H1 (cell line): ENCODE data around the gene CCDC8. TPM values are rescaled to one million over a fixed set of nuclear protein-coding genes. Genes with fewer than 3 reads are reported as not detected.

Experiments used
- CTCF ChIA-PET: fragments of 300-600 bp; sonication (Branson Sonifier 250); formaldehyde crosslinking; loops from one replicate; lab custom pipeline; 2021; ENCODE audit not compliant: partially characterized antibody; lab: Charles Lee
- POLR2A ChIA-PET: fragments of 300-600 bp; sonication (Branson Sonifier 250); formaldehyde crosslinking; loops from one replicate; lab custom pipeline; 2021; ENCODE audit warnings: inconsistent platforms; ENCODE audit not compliant: partially characterized antibody; lab: Charles Lee
- DNase-seq, 2 experiments: peaks; one replicate each; pipeline versions ENCODE4 v3.0.0 to v3.0.0-alpha.2; 2010 to 2022; ENCODE audit warnings: low spot score in 2 of 2, low read depth in 1 of 2, mixed read lengths in 1 of 2
- FAIRE-seq: peaks from 2 replicates; lab custom pipeline; 2011; peaks lifted over from hg19 to GRCh38; lab: Jason Lieb, UNC
- H2AFZ ChIP-seq: 2 replicates; pipeline ENCODE4 v1.8.1; 2012; ENCODE audit warnings: low read length, inconsistent platforms
- H2AK5ac ChIP-seq: 2 replicates; pipeline ENCODE4 v1.6.1; 2013; ENCODE audit warnings: low read depth, low read length
- H2BK120ac ChIP-seq: replicated peaks from 2 replicates; pipeline ENCODE3; 2013; ENCODE audit warnings: low read depth, low read length, inconsistent platforms
- H2BK12ac ChIP-seq: 2 replicates; pipeline ENCODE4 v1.6.1; 2013; ENCODE audit warnings: low read depth, low read length
- H2BK15ac ChIP-seq: 2 replicates; pipeline ENCODE4 v1.6.1; 2013; ENCODE audit warnings: low read length
- H2BK20ac ChIP-seq: 2 replicates; pipeline ENCODE4 v1.6.1; 2013; ENCODE audit warnings: low read length
- H2BK5ac ChIP-seq: 2 replicates; pipeline ENCODE4 v1.6.1; 2013; ENCODE audit warnings: low read depth, low read length
- H3K14ac ChIP-seq: 2 replicates; pipeline ENCODE4 v1.6.1; 2013; ENCODE audit warnings: inconsistent platforms; ENCODE audit not compliant: insufficient read length
- H3K18ac ChIP-seq: 2 replicates; pipeline ENCODE4 v1.6.1; 2013; ENCODE audit warnings: low read length; ENCODE audit errors: extremely low read depth
- H3K23ac ChIP-seq: 2 replicates; pipeline ENCODE4 v1.6.1; 2013; ENCODE audit warnings: inconsistent platforms; ENCODE audit not compliant: insufficient read length
- H3K23me2 ChIP-seq: 2 replicates; pipeline ENCODE4 v1.6.1; 2013; ENCODE audit warnings: low read depth, low read length
- H3K27ac ChIP-seq: 2 replicates; pipeline ENCODE4 v1.6.1; 2011; ENCODE audit warnings: low read depth, low read length, inconsistent platforms
- H3K27me3 ChIP-seq, 4 experiments: replicated peaks in 1 of 4; 1 replicate in 1 of 4; 2 replicates in 3 of 4; pipeline versions ENCODE4 v1.6.1 to v1.8.1; 2011 to 2013; ENCODE audit warnings: low read length in 3 of 4, mild to moderate bottlenecking in 3 of 4, inconsistent platforms in 2 of 4, mixed read lengths in 2 of 4, moderate library complexity in 1 of 4; ENCODE audit not compliant: control insufficient read depth in 3 of 4, insufficient read depth in 3 of 4; ENCODE audit errors: extremely low read depth in 1 of 4
- H3K36me3 ChIP-seq, 4 experiments: 2 replicates each; pipeline versions ENCODE4 v1.6.1 to v1.8.1; 2011 to 2013; ENCODE audit warnings: mild to moderate bottlenecking in 4 of 4, low read length in 3 of 4, moderate library complexity in 2 of 4, control low read depth in 1 of 4, inconsistent platforms in 1 of 4; ENCODE audit not compliant: insufficient read depth in 4 of 4, control insufficient read depth in 2 of 4
- H3K4ac ChIP-seq: replicated peaks from 2 replicates; pipeline ENCODE3; 2013; ENCODE audit warnings: low read length, low read depth, mixed read lengths, inconsistent platforms; ENCODE audit not compliant: insufficient read length
- H3K4me1 ChIP-seq, 4 experiments: replicated peaks in 1 of 4; 1 replicate in 1 of 4; 2 replicates in 3 of 4; pipeline versions ENCODE4 v1.6.1 to v1.8.1; 2011 to 2013; ENCODE audit warnings: low read length in 3 of 4, inconsistent platforms in 2 of 4, mixed read lengths in 1 of 4; ENCODE audit not compliant: insufficient read depth in 4 of 4, control insufficient read depth in 3 of 4
- H3K4me2 ChIP-seq, 2 experiments: 2 replicates each; pipeline versions ENCODE4 v1.6.1 to v1.8.1; 2011 to 2013; ENCODE audit warnings: low read depth in 2 of 2, low read length in 2 of 2, control low read depth in 1 of 2, inconsistent platforms in 1 of 2, mild to moderate bottlenecking in 1 of 2; ENCODE audit not compliant: insufficient read depth in 1 of 2
- H3K4me3 ChIP-seq, 4 experiments: fragments of 200-600, 300-600 bp in 1 of 4; sonication (generic), shearing (Covaris generic), sonication (Bioruptor Twin) in 1 of 4; 2 replicates each; pipeline versions ENCODE4 v1.5.1 to v1.8.1; 2011 to 2016; ENCODE audit warnings: low read length in 4 of 4, low read depth in 3 of 4, control low read depth in 2 of 4, inconsistent platforms in 2 of 4, mild to moderate bottlenecking in 2 of 4, mixed read lengths in 1 of 4, moderate library complexity in 1 of 4; ENCODE audit not compliant: insufficient read depth in 2 of 4; ENCODE audit errors: extremely low read depth in 1 of 4
- H3K56ac ChIP-seq: replicated peaks from 2 replicates; pipeline ENCODE3; 2013; ENCODE audit warnings: low read depth, mild to moderate bottlenecking, mixed read lengths, low read length, inconsistent platforms; ENCODE audit not compliant: insufficient read length
- H3K79me1 ChIP-seq: 2 replicates; pipeline ENCODE4 v1.6.1; 2013; ENCODE audit warnings: low read depth, low read length, control low read depth
- H3K79me2 ChIP-seq, 2 experiments: 2 replicates each; pipeline versions ENCODE4 v1.6.1 to v1.8.1; 2012 to 2013; ENCODE audit warnings: low read length in 2 of 2, mild to moderate bottlenecking in 2 of 2, inconsistent platforms in 1 of 2; ENCODE audit not compliant: insufficient read depth in 2 of 2, control insufficient read depth in 1 of 2
- H3K9ac ChIP-seq, 4 experiments: replicated peaks in 1 of 4; 1 replicate in 1 of 4; 2 replicates in 3 of 4; pipeline versions ENCODE4 v1.6.1 to v1.8.1; 2011 to 2013; ENCODE audit warnings: low read depth in 3 of 4, low read length in 3 of 4, control low read depth in 2 of 4, mild to moderate bottlenecking in 2 of 4, moderate library complexity in 2 of 4, inconsistent platforms in 1 of 4; ENCODE audit errors: extremely low read depth in 1 of 4
- H3K9me3 ChIP-seq, 2 experiments: 2 replicates each; pipeline versions ENCODE4 v1.6.1 to v1.8.1; 2012 to 2013; ENCODE audit warnings: mild to moderate bottlenecking in 2 of 2, moderate library complexity in 2 of 2, control low read depth in 1 of 2, inconsistent platforms in 1 of 2, low read depth in 1 of 2, low read length in 1 of 2, mixed read lengths in 1 of 2; ENCODE audit not compliant: insufficient read depth in 2 of 2
- H4K20me1 ChIP-seq, 2 experiments: replicated peaks in 1 of 2; 2 replicates each; pipeline versions ENCODE3 to v1.8.1; 2011 to 2013; ENCODE audit warnings: inconsistent platforms in 2 of 2, low read length in 2 of 2, mild to moderate bottlenecking in 1 of 2; ENCODE audit not compliant: insufficient read depth in 2 of 2, control insufficient read depth in 1 of 2
- H4K5ac ChIP-seq: 2 replicates; pipeline ENCODE4 v1.6.1; 2013; ENCODE audit warnings: low read length, low read depth, mixed read lengths, inconsistent platforms; ENCODE audit not compliant: insufficient read length
- H4K8ac ChIP-seq: 2 replicates; pipeline ENCODE4 v1.8.0; 2013; ENCODE audit warnings: mild to moderate bottlenecking, moderate library complexity, low read length, inconsistent platforms; ENCODE audit not compliant: insufficient read depth; ENCODE audit errors: extremely low read depth
- H4K91ac ChIP-seq: replicated peaks from 2 replicates; pipeline ENCODE3; 2013; ENCODE audit warnings: low read length, mixed read lengths, inconsistent platforms; ENCODE audit not compliant: insufficient read length
- BACH1 ChIP-seq: IDR thresholded peaks from 2 replicates; pipeline ENCODE4 v1.6.1; 2012; ENCODE audit warnings: low read length, improper control_type of control experiment
- NRF1 ChIP-seq: IDR thresholded peaks from 2 replicates; pipeline ENCODE4 v1.6.1; 2011; ENCODE audit warnings: mild to moderate bottlenecking, low read depth, low read length, improper control_type of control experiment
- SP1 ChIP-seq: IDR thresholded peaks from 2 replicates; pipeline ENCODE4 v1.6.1; 2011; ENCODE audit warnings: low read depth, low read length
- SP2 ChIP-seq: IDR thresholded peaks from 2 replicates; pipeline ENCODE4 v1.6.1; 2012; ENCODE audit warnings: mild to moderate bottlenecking, low read length, inconsistent platforms
- WGBS, 2 experiments: shearing (Covaris generic) in 1 of 2; methylation state at CpG; one replicate each; pipeline versions ENCODE4 v1.1.6 to v1.1.7; 2013 to 2015; ENCODE audit warnings: low lambda C conversion rate in 2 of 2, mixed read lengths in 2 of 2, inconsistent platforms in 1 of 2, low coverage in 1 of 2, missing lambda C conversion rate in 1 of 2; ENCODE audit not compliant: insufficient replicate concordance in 2 of 2, insufficient coverage in 1 of 2, insufficient read length in 1 of 2; ENCODE audit errors: extremely low coverage in 1 of 2, missing lambda C conversion rate in 1 of 2; 5-methylcytosine and 5-hydroxymethylcytosine counted together
- polyA plus RNA-seq, 7 experiments: library from polyadenylated mRNA; depleted of rRNA in 3 of 7; stranded (reverse) in 5 of 7; unstranded in 2 of 7; fragments of >200 nt in 5 of 7; fragments of 200-250 nt in 2 of 7; gene quantifications; 1 replicate in 5 of 7; 2 replicates in 1 of 7; 4 replicates in 1 of 7; pipeline versions ENCODE4 v1.2.1 to v1.2.3, GENCODE V29; 2011 to 2013; ENCODE audit warnings: missing spikeins in 2 of 7, mixed read lengths in 2 of 7
- total RNA-seq: library from RNA; stranded (reverse); fragmentation: NEBNext Ultra II Directional; extraction: Animal tissue kit (Norgen Biotek cat#: 25700); gene quantifications from 2 replicates; pipeline ENCODE4 v1.2.1, GENCODE V29; 2021

The CCDC8 gene
- total and polyA plus RNA-seq, 2 of the 8 experiments (the other 6 are each of a cell fraction or from before 2014, with no cell fraction given): 4.9 to 13.6 TPM

GRCh38 chr19:46451352-46451751 lies 38.0 kb upstream of the CCDC8 start:
- no peak overlapping the region for H3K27ac ChIP-seq
- no peaks in the 10 kb centered on the region for H3K23me2 ChIP-seq
- no peak overlapping the region for H3K18ac ChIP-seq
- no peak overlapping the region for H2AK5ac ChIP-seq
- DNase-seq: no peak
- H2BK12ac ChIP-seq: no peak overlapping the region
- no peak overlapping the region for H3K23ac ChIP-seq
- no peak overlapping the region for H3K4me2 ChIP-seq
- ChIA-PET CTCF (interaction anchor here (0.9 to 1.6 kb wide), 5 partner anchors 20 to 80 kb away, joined by 3 to 10 read pairs (median 3); no protein-coding TSS in a partner anchor), POLR2A (interaction anchor here (0.6 kb wide), 1 partner anchor 16 kb away, joined by 3 read pairs; no protein-coding TSS in a partner anchor)
- H3K79me1 ChIP-seq: no peaks in the 10 kb centered on the region
- no peak overlapping the region for H2BK15ac ChIP-seq
- H3K36me3 ChIP-seq: no peaks in the 10 kb centered on the region
- no peak overlapping the region for H3K14ac ChIP-seq
- no peaks in the 10 kb centered on the region for H3K9me3 ChIP-seq
- no peaks in the 10 kb centered on the region for H3K4me1 ChIP-seq
- H2BK120ac ChIP-seq: no peak overlapping the region
- no peak overlapping the region for H2BK20ac ChIP-seq
- H4K5ac ChIP-seq: no peak overlapping the region
- H4K20me1 ChIP-seq: no peaks in the 10 kb centered on the region
- H3K4me3 ChIP-seq: no peak overlapping the region
- no peak for FAIRE-seq
- H3K9ac ChIP-seq: no peak overlapping the region
- H4K8ac ChIP-seq: no peak overlapping the region
- H3K56ac ChIP-seq: no peak overlapping the region
- no peak overlapping the region for H2AFZ ChIP-seq
- H3K79me2 ChIP-seq: no peaks in the 10 kb centered on the region
- WGBS, 2 experiments: 79% methylated on average over 6 of the region's 6 CpGs; no CpG with 5 or more reads in 1 of the 2 experiments
- no peak overlapping the region for H4K91ac ChIP-seq
- H3K27me3 ChIP-seq: no peaks in the 10 kb centered on the region
- H2BK5ac ChIP-seq: no peak overlapping the region
- no peak overlapping the region for H3K4ac ChIP-seq
- TF ChIP-seq SP2 (no peak), BACH1 (no peak), NRF1 (no peak), SP1 (no peak)
